GM12878 (cell line): ENCODE data around the gene HMGCL. TPM values are rescaled to one million over a fixed set of nuclear protein-coding genes. Genes with fewer than 3 reads are reported as not detected.
A peak's percentile ranks its signal among the peaks of the same experiment; 100 is the strongest.
"Not testable (repeated sequence)": the region's sequence is repeated elsewhere in the genome, so short reads cannot be mapped to it uniquely, and the experiment has no call there.

Experiments used
- ATAC-seq: fragments of 200-7000 bp; cut with Tn5 transposase; 3 replicates; pipeline ENCODE4 v1.9.1; 2020; ENCODE audit warnings: mild to moderate bottlenecking, moderate library complexity
- BruUV-seq: library from RNA; stranded (reverse); fragments of 400-500 nt; replicated peaks from 2 replicates; lab custom pipeline; 2021; lab: Mats Ljungman, UMichigan
- CTCF ChIA-PET: fragments of 300-600 bp; sonication (Branson Sonifier 250); formaldehyde crosslinking; extraction: SDS; loops from one replicate; lab custom pipeline; 2021; ENCODE audit warnings: inconsistent platforms; lab: Yijun Ruan, JAX
- POLR2A ChIA-PET: fragments of 350-600 bp; formaldehyde crosslinking; extraction: SDS; loops from one replicate; lab custom pipeline; 2021; ENCODE audit warnings: inconsistent platforms; lab: Charles Lee
- RAD21 ChIA-PET: fragments of 300-600 bp; sonication (Branson Sonifier 250); formaldehyde crosslinking; loops from one replicate; lab custom pipeline; 2023; ENCODE audit warnings: antibody characterized with exemption; ENCODE audit not compliant: unreplicated experiment; lab: Charles Lee
- SMC1A ChIA-PET: fragments of 300-600 bp; sonication (Branson Sonifier 250); formaldehyde crosslinking; loops from one replicate; lab custom pipeline; 2023; ENCODE audit not compliant: unreplicated experiment, uncharacterized antibody; lab: Charles Lee
- DNase-seq: peaks from one replicate; pipeline ENCODE4 v3.0.0-alpha.2; 2011; ENCODE audit warnings: low read depth, low spot score
- FAIRE-seq: peaks from 3 replicates; lab custom pipeline; 2011; peaks lifted over from hg19 to GRCh38; lab: Jason Lieb, UNC
- H2AFZ ChIP-seq: 2 replicates; pipeline ENCODE4 v1.6.0; 2011; ENCODE audit warnings: low read depth, low read length, control low read depth; ENCODE audit not compliant: control insufficient read depth
- H3K27ac ChIP-seq: 2 replicates; pipeline ENCODE4 v1.5.1; 2011; ENCODE audit warnings: control low read depth; ENCODE audit not compliant: control insufficient read depth, insufficient read depth
- H3K27me3 ChIP-seq, 2 experiments: replicated peaks in 1 of 2; 2 replicates each; pipeline versions ENCODE4 v1.6.0 to v1.6.1; 2011; ENCODE audit warnings: low read length in 1 of 2; ENCODE audit not compliant: control insufficient read depth in 2 of 2, insufficient read depth in 2 of 2
- H3K36me3 ChIP-seq, 2 experiments: 2 replicates each; pipeline ENCODE4 v1.5.1; 2011; ENCODE audit warnings: low read length in 1 of 2; ENCODE audit not compliant: control insufficient read depth in 2 of 2, insufficient read depth in 2 of 2
- H3K4me1 ChIP-seq: 2 replicates; pipeline ENCODE4 v1.6.1; 2011; ENCODE audit warnings: mild to moderate bottlenecking, low read length, moderate library complexity, mixed read lengths; ENCODE audit not compliant: control insufficient read depth, insufficient read depth
- H3K4me2 ChIP-seq: 2 replicates; pipeline ENCODE4 v1.6.0; 2011; ENCODE audit warnings: control low read depth; ENCODE audit not compliant: control insufficient read depth, insufficient read depth
- H3K4me3 ChIP-seq: fragments of 200-600 bp; sonication (generic); 2 replicates; pipeline ENCODE4 v1.5.1; 2016
- H3K79me2 ChIP-seq: 2 replicates; pipeline ENCODE4 v1.6.0; 2011; ENCODE audit warnings: low read length; ENCODE audit not compliant: control insufficient read depth, insufficient read depth
- H3K9ac ChIP-seq: 2 replicates; pipeline ENCODE4 v1.8.0; 2011; ENCODE audit warnings: low read length, control low read depth, mixed read lengths; ENCODE audit not compliant: control insufficient read depth, insufficient read depth
- H3K9me3 ChIP-seq: replicated peaks from 3 replicates; pipeline ENCODE4 v1.5.1; 2011; ENCODE audit warnings: mild to moderate bottlenecking, low read length; ENCODE audit not compliant: control insufficient read depth, insufficient read depth
- H4K20me1 ChIP-seq: 2 replicates; pipeline ENCODE4 v1.6.0; 2011; ENCODE audit not compliant: control insufficient read depth, insufficient read depth
- CBFB ChIP-seq: IDR thresholded peaks from 2 replicates; pipeline ENCODE4 v1.6.1; 2016; ENCODE audit warnings: antibody characterized with exemption, low read depth
- CEBPB ChIP-seq, 2 experiments: fragments of 150-350 bp in 1 of 2; IDR thresholded peaks; 2 replicates each; pipeline ENCODE4 v1.6.1; 2012 to 2014; ENCODE audit warnings: low read depth in 2 of 2, low read length in 2 of 2, borderline replicate concordance in 1 of 2, inconsistent platforms in 1 of 2
- CHD2 ChIP-seq: IDR thresholded peaks from 2 replicates; pipeline ENCODE4 v1.6.1; 2011; ENCODE audit warnings: low read depth, low read length, improper control_type of control experiment, borderline replicate concordance
- EP300 ChIP-seq, 2 experiments: fragments of 150-350 bp in 1 of 2; IDR thresholded peaks; 2 replicates each; pipeline ENCODE4 v1.6.1; 2011 to 2012; ENCODE audit warnings: low read depth in 2 of 2, low read length in 2 of 2, borderline replicate concordance in 1 of 2, improper control_type of control experiment in 1 of 2, inconsistent platforms in 1 of 2; ENCODE audit not compliant: control insufficient read depth in 1 of 2
- FOS ChIP-seq: IDR thresholded peaks from 3 replicates; pipeline ENCODE4 v1.6.1; 2011; ENCODE audit warnings: borderline replicate concordance; ENCODE audit not compliant: insufficient read length; ENCODE audit errors: extremely low read depth
- FOXK2 ChIP-seq: fragments of 450-650 bp; IDR thresholded peaks from 2 replicates; pipeline ENCODE4 v1.6.1; 2017; ENCODE audit warnings: mild to moderate bottlenecking, moderate library complexity
- HDAC6 ChIP-seq: fragments of 200-600 bp; sonication (generic); IDR thresholded peaks from one replicate; pipeline ENCODE4 v1.8.0; 2017; ENCODE audit warnings: antibody characterized with exemption; ENCODE audit not compliant: unreplicated experiment
- IKZF2 ChIP-seq, 2 experiments: fragments of 450-650 bp; IDR thresholded peaks; 2 replicates each; pipeline ENCODE4 v1.6.1; 2017; ENCODE audit warnings: mild to moderate bottlenecking in 2 of 2, moderate library complexity in 2 of 2
- IRF3 ChIP-seq: fragments of 450-650 bp; IDR thresholded peaks from 2 replicates; pipeline ENCODE4 v1.6.1; 2014; ENCODE audit warnings: mild to moderate bottlenecking
- KAT2A ChIP-seq: conservative IDR thresholded peaks from 2 replicates; pipeline ENCODE4 v1.6.1; 2011; ENCODE audit warnings: low read depth, low read length; ENCODE audit not compliant: control insufficient read depth
- MTA2 ChIP-seq: fragments of 450-650 bp; IDR thresholded peaks from 2 replicates; pipeline ENCODE4 v1.6.1; 2016; ENCODE audit warnings: low read depth, mild to moderate bottlenecking, moderate library complexity
- RCOR1 ChIP-seq: conservative IDR thresholded peaks from 2 replicates; pipeline ENCODE4 v1.6.1; 2012; ENCODE audit warnings: low read depth, low read length, improper control_type of control experiment
- RELB ChIP-seq: fragments of 450-650 bp; IDR thresholded peaks from 2 replicates; pipeline ENCODE4 v1.6.1; 2017; ENCODE audit warnings: low read depth, mild to moderate bottlenecking, moderate library complexity
- SIN3A ChIP-seq: IDR thresholded peaks from 2 replicates; pipeline ENCODE4 v1.6.1; 2012; ENCODE audit warnings: low read depth, low read length, improper control_type of control experiment
- WGBS: methylation state at CpG from one replicate; pipeline ENCODE4 v1.1.6; 2016; ENCODE audit warnings: low lambda C conversion rate; ENCODE audit not compliant: insufficient replicate concordance, insufficient coverage; ENCODE audit errors: missing lambda C conversion rate; 5-methylcytosine and 5-hydroxymethylcytosine counted together
- in situ Hi-C: fragments of 300-500 bp; cut with MboI; formaldehyde crosslinking; loops from 9 replicates; pipeline ENCODE4 v1.14.3; 2018; ENCODE audit warnings: mixed read lengths
- intact Hi-C: fragments of 100-400 bp; cut with micrococcal nuclease; formaldehyde crosslinking; loops from one replicate; pipeline ENCODE4 v1.14.2; 2022; ENCODE audit not compliant: unreplicated experiment
- polyA plus RNA-seq, 11 experiments: library from polyadenylated mRNA; depleted of rRNA in 4 of 11; unstranded in 6 of 11; stranded (reverse) in 5 of 11; fragments of >200 nt; fragmentation: Nextera tagmentation in 4 of 11; fragmentation: Illumina TruSeq in 1 of 11; extraction: Ambion mirVana in 4 of 11; extraction: Trizol in 1 of 11; gene quantifications; 1 replicate in 1 of 11; 2 replicates in 10 of 11; pipeline versions ENCODE4 v1.2.1 to v1.2.3, GENCODE V29; 2011 to 2016; ENCODE audit warnings: inconsistent platforms in 2 of 11, missing spikeins in 2 of 11, low read depth in 1 of 11
- total RNA-seq, 4 experiments: library from RNA; depleted of rRNA in 3 of 4; stranded (reverse); fragments of >200 nt in 3 of 4; fragmentation: Illumina TruSeq in 1 of 4; extraction: Trizol in 1 of 4; gene quantifications; 2 replicates each; pipeline versions ENCODE4 v1.2.1 to v1.2.3, GENCODE V29; 2013 to 2021

Gene HMGCL
- total and polyA plus RNA-seq, 10 of the 15 experiments (the other 5 are each of a cell fraction or from before 2014, with no cell fraction given), result 29.4 to 127 (median 36.4) TPM

GRCh38 chr1:23827717-23828116 is 2.5 kb upstream of the HMGCL start:
- Histone ChIP-seq H3K9ac (no peak overlapping the region), H3K27me3 (no peaks in the 10 kb centered on the region), H3K36me3 (no peaks in the 10 kb centered on the region), H3K4me2 (no peak overlapping the region), H2AFZ (no peak overlapping the region), H3K27ac (no peak overlapping the region)
- FAIRE-seq, result peak; percentile 13
- BruUV-seq, result no TSS peak
- WGBS, result 93% methylated on average over 1 of the region's 1 CpG
- ChIA-PET POLR2A (interaction anchor here (1.5 kb wide), 1 partner anchor 82 kb away, joined by 3 read pairs; no protein-coding TSS in a partner anchor), CTCF (interaction anchor here (0.7 to 1.1 kb wide), 2 partner anchors 17 to 81 kb away, joined by 3 to 6 read pairs; no protein-coding TSS in a partner anchor)
- no peak for ATAC-seq
- in situ Hi-C loops, result no loop called here
- no peak for TF ChIP-seq RCOR1
- TF ChIP-seq RELB, result no peak
- no peak for TF ChIP-seq EP300 (IDR thresholded peaks at IDR 0.05; ENCODE audit: borderline replicate concordance in 1 of 2, control insufficient read depth in 1 of 2, low read depth in 2 of 2, low read length in 2 of 2)
- TF ChIP-seq CHD2, result no peak
- TF ChIP-seq IRF3, result no peak
- no peak for TF ChIP-seq FOS
- TF ChIP-seq SIN3A, result no peak
- no peak for TF ChIP-seq FOXK2
- no peak for TF ChIP-seq KAT2A
- TF ChIP-seq MTA2, result no peak
- no peak for TF ChIP-seq HDAC6
- TF ChIP-seq IKZF2 (IDR thresholded peaks at IDR 0.05), result no peak
- TF ChIP-seq CEBPB (IDR thresholded peaks at IDR 0.05; ENCODE audit: borderline replicate concordance in 1 of 2, low read depth in 2 of 2, low read length in 2 of 2), result no peak
- no peak for TF ChIP-seq CBFB
- TF ChIP-seq, all 136 proteins: peak for 0
- H3K79me2 ChIP-seq, result peaks cover 10% of the 10 kb centered on the region
- RAD21 ChIA-PET, result interaction anchor here (1.6 kb wide), 1 partner anchor 11 kb away, joined by 5 read pairs; no protein-coding TSS in a partner anchor
- no peaks in the 10 kb centered on the region for H4K20me1 ChIP-seq
- H3K4me3 ChIP-seq, result no peak overlapping the region
- SMC1A ChIA-PET, result interaction anchor here (1.0 to 1.4 kb wide), 3 partner anchors 11 to 21 kb away, joined by 3 read pairs; no protein-coding TSS in a partner anchor
- no peak for DNase-seq
- no peaks in the 10 kb centered on the region for H3K4me1 ChIP-seq
- intact Hi-C loops, result no loop called here
- no peaks in the 10 kb centered on the region for H3K9me3 ChIP-seq

GRCh38 chr1:23826590-23826989 is 1.4 kb upstream of the HMGCL start:
- over 99% methylated on average over 13 of the region's 13 CpGs for WGBS
- in situ Hi-C loops, result not testable (repeated sequence)

More at GRCh38 chr1:23826590-23826989, 1.4 kb upstream of the HMGCL start:
- not testable (repeated sequence) for H3K4me3 ChIP-seq, H3K27me3 ChIP-seq, H4K20me1 ChIP-seq, ATAC-seq, H3K27ac ChIP-seq, FAIRE-seq, DNase-seq, H2AFZ ChIP-seq, H3K9me3 ChIP-seq, H3K36me3 ChIP-seq, H3K4me1 ChIP-seq, BruUV-seq, H3K9ac ChIP-seq
- H3K79me2 ChIP-seq, result peaks cover 10% of the 10 kb centered on the region
- CTCF ChIA-PET, result interaction anchor here (0.6 to 2.7 kb wide), 3 partner anchors 8 to 90 kb away, joined by 3 to 19 read pairs (median 3); no protein-coding TSS in a partner anchor
- SMC1A ChIA-PET, result interaction anchor here (0.7 to 1.5 kb wide), 4 partner anchors 8 to 83 kb away, joined by 3 to 5 read pairs (median 4); no protein-coding TSS in a partner anchor
- H3K4me2 ChIP-seq, result peak overlapping the region; percentile 84; the same call in 1 of the 2 replicates
- RAD21 ChIA-PET, result interaction anchor here (1.2 to 2.4 kb wide), 3 partner anchors 63 to 90 kb away, joined by 3 to 9 read pairs (median 6); no protein-coding TSS in a partner anchor
- POLR2A ChIA-PET, result interaction anchor here (0.9 to 3.5 kb wide), 3 partner anchors 16 to 84 kb away, joined by 3 to 22 read pairs (median 19); partner anchors contain the start of gene GALE
- intact Hi-C loops, result loop anchor here (1.0 kb wide), 1 partner anchor 39 kb away; no protein-coding TSS in a partner anchor
